ENCODE data around the gene ADAMTSL3.

ADAMTSL3 gene

GRCh38 chr15:83764201-83764838 is 110.4 kb downstream of the ADAMTSL3 start:
- no peak for DNase-seq

GRCh38 chr15:83766339-83766738 is 112.4 kb downstream of the ADAMTSL3 start:
- no peak for DNase-seq

- no peak for DNase-seq
Observed at GRCh38 chr15:83767741-83768140, 113.8 kb downstream of the ADAMTSL3 start.

- DNase-seq = no peak
Observed at GRCh38 chr15:83769411-83769999, 115.6 kb downstream of the ADAMTSL3 start.

- no peak for DNase-seq
Observed at GRCh38 chr15:83775738-83776137, 121.8 kb downstream of the ADAMTSL3 start.

- no peak for DNase-seq
Observed at GRCh38 chr15:83776986-83777385, 123.1 kb downstream of the ADAMTSL3 start.

GRCh38 chr15:83783227-83783626 is 129.3 kb downstream of the ADAMTSL3 start:
- DNase-seq = no peak

- no peak for DNase-seq
Observed at GRCh38 chr15:83784975-83785374, 131.1 kb downstream of the ADAMTSL3 start.

GRCh38 chr15:83786336-83786735 is 132.4 kb downstream of the ADAMTSL3 start:
- no peak for DNase-seq

GRCh38 chr15:83793069-83793468 is 139.1 kb downstream of the ADAMTSL3 start:
- DNase-seq = no peak

- DNase-seq = no peak
Observed at GRCh38 chr15:83794209-83794608, 140.3 kb downstream of the ADAMTSL3 start.

GRCh38 chr15:83809345-83809744 is 155.4 kb downstream of the ADAMTSL3 start:
- DNase-seq = no peak

- no peak for DNase-seq
Observed at GRCh38 chr15:83810110-83810509, 156.2 kb downstream of the ADAMTSL3 start.

GRCh38 chr15:83813682-83814081 is 159.8 kb downstream of the ADAMTSL3 start:
- DNase-seq = no peak

- no peak for DNase-seq
Observed at GRCh38 chr15:83815506-83815905, 161.6 kb downstream of the ADAMTSL3 start.

- no peak for DNase-seq
Observed at GRCh38 chr15:83816124-83816883, 162.4 kb downstream of the ADAMTSL3 start.

GRCh38 chr15:83818591-83818990 is 164.7 kb downstream of the ADAMTSL3 start:
- no peak for DNase-seq

GRCh38 chr15:83830381-83830780 is 176.5 kb downstream of the ADAMTSL3 start:
- no peak for DNase-seq

GRCh38 chr15:83833569-83833968 is 179.6 kb downstream of the ADAMTSL3 start:
- DNase-seq = no peak

GRCh38 chr15:83835479-83835878 is 181.6 kb downstream of the ADAMTSL3 start:
- no peak for DNase-seq

- peak; percentile 2 for DNase-seq
Observed at GRCh38 chr15:83837945-83838571, 184.1 kb downstream of the ADAMTSL3 start.

- no peak for DNase-seq
Observed at GRCh38 chr15:83838763-83839162, 184.8 kb downstream of the ADAMTSL3 start.

GRCh38 chr15:83842281-83842680 is 188.4 kb downstream of the ADAMTSL3 start:
- no peak for DNase-seq

- DNase-seq = no peak
Observed at GRCh38 chr15:83843471-83843871, 189.5 kb downstream of the ADAMTSL3 start.

Measured in activated CD4-positive, alpha-beta T cell treated with anti-CD3 and anti-CD28 coated beads, Interleukin-2, amount 50 U/mL, for 16 hours (primary cell).